NCI-H1105 treated with DMSO at 0.1 percent for 48 hours (cell line): ENCODE measurements around the gene CPE.
"Not testable (repeated sequence)": the region's sequence is repeated elsewhere in the genome, so short reads cannot be mapped to it uniquely, and the experiment has no call there.

Experiments
- DNase-seq: peaks from one replicate; lab custom pipeline; 2025; lab: John Stamatoyannopoulos, UW

Gene CPE

DNA sequence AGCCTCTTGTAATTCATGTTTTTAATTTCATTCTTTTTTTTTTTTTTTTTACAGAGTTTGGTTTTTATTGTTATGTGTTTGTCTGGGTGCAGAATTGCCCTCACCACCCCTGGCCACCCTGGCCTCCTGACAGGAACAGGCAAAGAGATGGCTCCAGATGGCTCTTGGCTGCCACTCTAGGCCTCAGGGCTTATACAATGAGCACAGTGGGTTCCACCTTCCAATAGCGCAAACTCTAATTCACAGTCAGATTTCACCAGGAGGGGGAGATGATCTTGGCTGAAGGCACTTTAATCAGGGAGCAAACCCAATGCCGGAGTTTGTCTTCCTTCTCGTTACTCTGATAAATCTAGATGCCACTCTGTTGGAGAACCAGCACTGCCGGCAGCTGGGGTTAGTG, 24.8 kb downstream of the CPE start:
- DNase-seq = no peak

DNA sequence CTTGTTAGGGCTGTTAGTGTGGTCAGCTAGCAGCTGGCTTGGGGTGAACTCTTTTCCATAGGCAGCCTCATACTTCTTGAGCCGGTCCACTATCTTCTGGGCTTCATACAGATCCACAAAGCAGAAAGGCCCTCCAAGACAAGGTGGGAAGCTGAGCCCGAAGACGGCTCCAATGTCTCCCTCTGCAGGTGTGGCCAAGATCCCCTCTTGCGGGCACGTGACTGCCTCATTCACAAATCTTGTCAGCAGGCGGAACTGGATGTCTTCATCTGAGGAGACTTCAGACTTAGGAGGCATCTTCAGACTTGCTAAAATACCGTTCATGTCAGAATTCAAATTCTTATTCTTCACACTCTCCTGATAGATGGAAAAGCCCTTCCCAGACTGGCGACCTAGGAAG, 25.3 kb downstream of the CPE start:
- DNase-seq = no peak

DNA sequence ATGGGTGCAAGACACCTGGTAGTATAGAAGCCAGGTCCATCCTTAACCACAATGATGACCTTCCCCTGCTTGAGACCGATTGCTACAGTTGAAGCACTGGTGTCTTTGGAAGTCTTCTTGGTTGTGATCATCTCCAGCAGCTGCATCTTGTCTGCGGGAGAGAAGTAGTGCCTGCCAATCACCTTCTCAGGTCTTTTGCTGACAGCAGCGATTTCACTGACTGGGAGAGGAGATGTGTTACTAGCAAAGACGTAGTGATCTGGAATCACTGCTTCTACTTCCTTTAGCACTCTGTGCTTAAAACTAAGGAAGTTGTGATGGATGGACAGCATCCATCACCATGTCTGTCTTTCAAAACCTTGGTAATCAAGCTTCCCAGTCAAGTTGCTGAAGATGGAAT, 25.9 kb downstream of the CPE start:
- DNase-seq = no peak

DNA sequence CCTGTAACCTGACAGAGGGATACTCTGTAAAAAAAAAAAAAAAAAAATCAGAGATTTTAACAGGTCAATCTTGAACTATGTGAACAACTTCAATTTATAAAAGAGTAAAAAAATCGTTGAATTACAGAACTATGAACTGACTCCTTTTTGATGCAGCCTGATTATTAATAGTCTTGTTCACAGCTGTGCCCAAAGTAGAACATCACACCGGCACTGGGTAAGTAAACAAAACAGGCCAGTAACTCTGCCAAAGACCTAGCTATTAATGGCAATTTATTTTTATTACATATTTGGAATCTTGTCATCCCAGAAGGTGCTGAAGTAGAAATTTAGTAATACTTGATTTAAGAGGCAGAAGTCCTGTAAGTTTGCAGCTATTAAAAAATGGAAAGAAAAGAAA, 31.4 kb downstream of the CPE start:
- DNase-seq = peak; percentile 56

DNA sequence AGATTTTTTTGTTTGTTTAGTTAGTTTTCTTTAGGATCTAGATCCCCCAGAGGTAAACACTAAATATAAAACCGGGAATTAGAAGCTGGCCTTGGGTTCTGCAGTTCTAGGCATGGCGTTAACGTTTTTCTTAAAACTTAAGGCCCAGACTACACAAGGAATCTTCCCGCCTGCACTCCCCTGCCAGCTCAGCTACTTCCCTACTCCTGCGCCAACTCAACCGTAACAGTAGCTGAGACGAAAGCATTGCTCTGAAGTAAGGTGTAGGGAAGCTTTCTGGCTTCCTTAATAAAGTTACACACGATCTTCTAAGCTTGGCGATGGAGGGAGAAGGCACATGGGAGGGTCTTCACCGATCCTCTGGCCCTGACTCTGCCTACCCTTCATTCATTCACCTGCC, 37.1 kb downstream of the CPE start:
- DNase-seq = no peak

DNA sequence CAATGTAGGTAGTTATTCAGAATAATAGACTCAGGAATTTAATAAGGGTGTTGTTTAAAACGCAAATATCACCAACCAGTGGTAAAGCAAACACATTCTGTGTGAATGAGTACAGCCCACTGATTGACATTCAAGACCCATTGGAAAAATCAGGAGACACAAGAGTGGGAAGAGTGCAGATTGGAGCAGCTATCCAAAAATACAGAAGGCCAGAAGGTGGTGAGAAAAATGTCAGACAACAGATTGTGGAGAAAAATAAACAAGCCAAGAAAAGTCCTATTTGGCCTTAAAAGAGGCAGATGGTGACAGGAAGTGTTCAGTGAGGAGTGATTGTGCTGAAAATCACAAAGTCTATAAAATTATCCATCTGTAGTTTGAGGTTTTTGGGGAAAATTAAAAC, 39.3 kb downstream of the CPE start:
- DNase-seq = no peak

DNA sequence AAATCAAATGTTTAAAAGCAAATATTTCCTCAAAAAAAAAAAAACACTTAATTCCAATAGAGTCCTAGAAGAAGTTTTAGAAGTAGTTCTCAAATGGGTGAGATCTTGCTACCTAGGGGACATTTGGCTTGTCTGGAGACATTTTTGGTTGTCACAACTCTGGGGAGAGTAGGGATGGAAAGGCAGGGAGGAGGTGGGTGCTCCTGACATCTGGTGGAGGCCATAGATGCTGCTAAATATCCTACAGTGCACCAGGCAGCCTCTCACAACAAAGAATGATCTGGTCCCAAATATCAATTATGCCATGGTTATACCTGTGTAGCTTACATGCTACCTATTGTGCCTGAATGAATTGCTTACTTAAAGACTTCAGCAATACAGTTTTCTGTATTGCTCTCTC, 46.8 kb downstream of the CPE start:
- DNase-seq = no peak

DNA sequence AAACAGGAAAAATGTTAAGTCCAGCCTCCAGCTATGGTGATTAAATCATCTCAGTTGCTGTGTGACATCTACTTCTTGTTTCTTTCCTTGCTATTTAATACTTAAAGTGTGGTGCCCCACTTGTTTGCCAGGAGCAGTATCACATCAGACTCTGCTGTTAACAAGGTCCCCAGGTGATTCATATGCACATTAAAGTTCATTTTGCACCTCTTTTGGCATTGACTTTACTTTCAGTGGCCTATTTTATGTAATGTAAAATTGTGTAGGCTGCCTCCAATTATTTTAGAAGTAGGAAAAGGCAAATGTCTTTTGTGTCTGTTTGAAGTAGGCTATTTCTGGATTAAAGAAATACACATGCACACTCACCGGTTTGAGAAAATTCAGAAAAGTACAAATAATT, 47.5 kb downstream of the CPE start:
- DNase-seq = no peak

DNA sequence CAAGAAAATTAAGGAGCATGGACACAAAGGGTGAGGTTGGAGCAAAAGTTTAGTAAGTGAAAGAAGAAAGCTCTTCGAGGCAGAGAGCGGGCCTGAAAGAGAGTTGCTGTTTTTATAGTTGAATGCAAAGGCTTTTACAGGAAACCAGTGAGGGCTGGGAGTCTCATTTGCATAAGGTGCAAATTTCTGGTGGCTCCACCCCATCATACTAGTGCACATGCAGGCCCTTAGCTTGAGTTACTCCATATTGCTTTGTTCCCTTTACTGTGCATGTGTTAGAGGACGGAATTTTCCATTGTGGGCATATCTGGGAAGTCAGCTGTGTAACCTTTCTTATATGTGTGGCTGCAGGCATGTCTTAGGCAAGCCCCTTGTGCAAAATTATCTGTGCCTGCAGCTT, 48.0 kb downstream of the CPE start:
- DNase-seq = no peak

DNA sequence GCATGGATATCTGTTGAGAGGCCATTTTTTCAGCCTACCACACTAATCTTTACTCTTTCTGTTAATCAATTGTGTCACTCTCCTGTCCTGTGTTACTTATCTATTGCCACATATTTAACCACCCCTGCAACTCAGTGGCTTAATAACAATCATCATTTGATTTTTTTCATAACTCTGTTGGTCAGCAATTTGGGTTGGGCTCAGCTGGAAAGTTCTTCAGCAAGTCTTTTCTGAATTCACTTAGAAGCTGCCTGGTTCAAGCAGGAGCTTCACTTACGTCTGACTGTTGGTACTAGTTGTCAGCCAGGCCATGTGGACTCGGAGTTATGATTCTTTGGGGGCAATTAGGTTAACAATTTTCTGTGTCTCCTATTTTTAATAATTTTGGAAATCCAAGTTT, 50.1 kb downstream of the CPE start:
- DNase-seq = no peak

DNA sequence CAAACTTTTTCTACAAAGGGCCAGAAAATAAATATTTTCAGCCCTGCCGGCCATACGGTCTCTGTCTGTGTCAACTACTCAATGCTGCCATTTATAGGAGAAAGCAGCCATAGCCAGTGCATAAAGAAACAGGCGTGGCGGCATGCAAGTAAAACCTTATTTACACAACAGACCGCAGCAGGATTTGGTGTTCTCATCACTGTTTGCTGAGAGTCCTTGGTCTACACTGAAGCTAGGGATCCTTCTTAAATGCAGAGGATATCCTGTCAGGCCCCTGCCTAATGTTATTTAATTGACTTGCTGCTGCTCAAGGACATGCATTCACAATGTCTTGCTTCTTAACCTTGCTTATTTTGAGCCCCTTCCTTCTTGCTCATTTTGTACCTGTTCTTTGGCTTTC, 54.7 kb downstream of the CPE start:
- DNase-seq = no peak

DNA sequence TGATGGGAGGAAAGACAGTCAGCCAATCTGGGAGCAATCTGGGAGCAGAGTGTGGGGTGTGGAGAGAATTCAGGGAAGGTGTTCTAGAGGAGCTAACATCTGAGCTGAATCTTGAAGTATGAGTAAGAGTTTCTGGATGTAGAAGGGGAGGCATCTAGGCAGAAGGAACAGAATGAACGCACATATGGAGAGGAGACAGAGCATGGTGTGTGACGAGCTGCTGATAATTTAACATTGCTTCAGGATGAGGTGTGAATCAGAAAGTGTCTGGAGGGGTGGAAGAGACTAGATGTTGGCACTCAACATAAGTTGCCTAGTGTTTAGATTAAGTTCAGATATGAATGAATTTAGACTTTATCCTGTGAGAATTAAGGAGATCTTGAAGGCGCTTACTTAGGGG, 58.9 kb downstream of the CPE start:
- no peak for DNase-seq

DNA sequence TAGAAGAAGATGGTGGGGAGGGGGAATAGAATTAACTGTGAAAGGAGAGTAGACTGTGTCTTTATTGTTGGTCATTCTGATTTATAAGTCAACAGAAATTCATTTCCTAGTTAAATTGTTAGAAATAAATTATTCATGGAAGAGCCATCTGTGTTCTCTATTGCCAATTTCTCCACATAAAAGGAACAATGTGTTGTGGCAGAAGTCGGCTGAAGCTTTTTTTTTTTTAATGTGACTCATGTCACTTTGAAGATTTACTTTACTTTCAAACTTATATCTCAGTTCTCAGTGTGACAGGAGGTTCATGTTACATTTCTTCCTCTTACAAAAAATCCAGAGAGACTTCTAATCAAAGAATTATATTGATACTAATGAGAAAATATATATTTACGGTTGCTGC, 60.5 kb downstream of the CPE start:
- no peak for DNase-seq

DNA sequence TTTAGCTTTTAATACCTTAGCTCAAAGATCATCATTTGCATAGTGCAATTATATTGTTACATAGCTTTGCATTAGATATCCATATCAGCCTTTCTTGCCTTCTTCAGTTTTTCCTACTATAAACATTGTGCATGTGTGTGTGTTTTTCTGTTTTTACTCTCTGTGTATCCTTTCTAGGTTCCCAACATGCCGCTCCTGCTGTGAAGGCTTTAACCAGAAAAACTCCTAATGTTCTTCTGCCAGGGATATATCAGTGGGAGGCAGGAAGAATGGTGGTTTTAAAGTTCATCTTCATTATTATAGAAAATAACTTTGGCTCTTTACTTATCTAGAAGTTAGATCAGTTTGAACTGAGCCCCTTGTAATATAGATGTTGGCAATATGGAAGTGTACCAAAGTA, 61.2 kb downstream of the CPE start:
- no peak for DNase-seq

DNA sequence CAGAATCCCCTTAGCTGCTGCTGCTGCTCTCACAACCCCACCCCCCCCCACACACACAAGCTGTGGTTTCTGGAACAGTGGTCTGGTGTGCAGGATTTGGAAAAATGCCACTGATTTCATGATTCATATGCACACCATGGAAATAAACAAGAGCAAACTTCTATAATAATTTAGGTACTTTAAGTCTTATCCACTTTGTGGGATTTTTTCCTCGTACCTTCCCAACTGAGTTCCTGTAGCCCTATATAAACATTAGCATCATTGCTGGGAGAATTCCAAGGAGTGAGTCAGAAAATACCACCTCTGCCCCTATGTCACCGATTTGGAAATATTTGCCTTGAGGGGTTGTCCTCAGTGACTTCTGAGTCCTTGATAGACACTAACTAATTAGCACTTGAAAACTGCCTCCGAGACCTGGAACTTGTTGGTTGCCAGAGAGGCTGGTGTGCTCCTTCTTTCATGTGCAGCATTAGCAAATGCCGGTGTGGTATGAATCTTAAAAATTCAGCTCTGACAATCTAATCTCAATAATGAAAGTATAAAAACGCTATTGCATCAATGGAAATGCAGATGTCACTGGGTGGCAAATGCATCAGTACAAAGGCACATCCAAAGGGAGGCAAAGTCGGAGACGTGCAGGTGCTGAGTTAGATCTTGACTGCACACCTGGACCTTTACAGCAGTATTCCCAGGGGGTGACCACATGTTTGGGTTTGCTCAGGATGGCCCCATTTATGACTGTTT, 61.8 kb downstream of the CPE start:
- peak; percentile 25 for DNase-seq

DNA sequence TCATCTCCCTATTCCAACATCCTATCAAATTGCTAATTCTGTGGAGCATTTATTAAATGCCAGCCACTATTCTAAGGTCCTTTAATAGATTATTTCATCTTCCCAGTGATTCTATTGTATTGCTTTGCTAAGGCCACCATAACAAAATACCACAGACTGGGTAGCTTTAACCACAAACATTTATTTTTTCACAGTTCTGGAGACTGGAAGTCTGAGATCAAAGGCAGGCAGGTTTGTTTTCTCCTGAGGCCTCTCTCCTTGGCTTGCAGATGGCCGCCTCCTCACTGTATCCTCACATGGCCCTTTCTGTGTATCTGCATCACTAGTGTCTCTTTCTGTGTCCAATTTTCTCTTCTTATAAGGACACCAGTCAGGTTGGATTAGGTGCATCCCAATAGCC, 64.5 kb downstream of the CPE start:
- no peak for DNase-seq

DNA sequence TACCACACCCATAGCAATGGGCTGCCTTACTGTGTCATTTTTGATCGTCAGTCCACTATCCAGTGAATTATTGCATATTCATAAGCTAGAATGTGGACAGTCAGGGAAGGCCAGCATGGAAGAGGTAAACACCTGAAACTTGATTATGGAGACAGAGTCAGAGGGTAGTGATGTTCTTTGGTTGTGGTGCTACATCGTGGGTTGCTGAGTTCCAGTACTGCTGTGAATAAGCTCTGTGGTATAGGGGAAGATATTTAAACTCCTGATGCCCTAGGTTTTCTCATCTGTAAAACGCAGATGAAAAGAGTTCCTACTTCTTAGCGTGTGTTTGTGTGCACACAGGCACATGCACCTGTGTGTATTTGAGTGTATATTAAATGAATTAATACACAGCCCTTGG, 69.9 kb downstream of the CPE start:
- no peak for DNase-seq

DNA sequence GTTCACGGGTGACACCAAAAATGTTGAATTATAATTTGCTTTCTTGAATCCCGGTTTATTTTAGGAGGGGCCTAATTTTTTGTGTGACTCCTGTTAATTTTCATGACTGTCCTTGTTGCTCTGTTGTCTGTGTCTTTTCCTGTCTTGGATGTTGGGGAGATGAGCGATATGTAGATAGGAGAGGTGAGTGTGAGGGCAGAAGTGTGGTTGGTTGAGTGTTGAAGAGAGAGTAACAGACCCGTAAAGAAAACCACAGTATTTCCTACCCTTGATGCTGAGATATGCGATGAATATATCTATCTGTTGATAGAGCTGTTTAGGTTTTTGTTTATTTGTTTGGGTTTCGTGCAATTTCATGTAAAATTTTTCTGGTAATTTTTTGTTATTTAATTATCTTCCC, 70.5 kb downstream of the CPE start:
- no peak for DNase-seq

DNA sequence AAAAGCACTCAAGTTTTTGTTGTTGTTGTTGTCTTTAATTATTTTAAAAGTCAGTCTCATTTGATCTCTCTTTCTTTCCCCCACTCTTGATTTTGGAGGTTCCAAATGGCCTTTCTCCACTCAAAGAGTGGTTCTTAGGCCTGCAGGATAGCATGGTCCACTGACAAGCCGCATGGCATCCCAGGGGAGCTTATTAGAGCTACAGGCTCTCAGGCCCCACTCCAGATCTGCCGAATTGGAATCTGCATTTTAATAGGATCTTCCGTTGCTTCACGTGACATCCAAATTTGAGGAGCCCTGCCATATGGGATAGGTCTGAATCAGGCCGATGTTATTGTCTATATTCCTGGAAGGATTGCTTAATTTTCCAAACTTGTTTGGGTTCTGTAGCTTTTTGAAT, 72.1 kb downstream of the CPE start:
- no peak for DNase-seq

DNA sequence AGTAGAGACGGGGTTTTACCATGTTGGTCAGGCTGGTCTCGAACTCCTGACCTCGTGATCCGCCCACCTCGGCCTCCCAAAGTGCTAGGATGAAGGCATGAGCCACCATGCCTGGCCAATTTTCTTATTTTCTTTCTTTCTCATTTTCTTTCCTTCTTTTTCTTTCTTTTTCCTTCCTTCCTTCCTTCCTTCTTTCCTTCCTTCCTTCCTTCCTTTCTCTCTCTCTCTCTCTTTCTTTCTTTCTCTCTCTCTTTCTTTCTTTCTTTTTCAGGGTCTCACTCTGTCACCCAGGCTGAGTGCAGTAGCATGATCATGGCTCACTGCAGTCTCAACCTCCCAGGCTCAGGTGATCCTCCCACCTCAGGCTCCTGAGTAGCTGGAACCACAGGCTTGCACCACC, 74.3 kb downstream of the CPE start:
- not testable (repeated sequence) for DNase-seq

DNA sequence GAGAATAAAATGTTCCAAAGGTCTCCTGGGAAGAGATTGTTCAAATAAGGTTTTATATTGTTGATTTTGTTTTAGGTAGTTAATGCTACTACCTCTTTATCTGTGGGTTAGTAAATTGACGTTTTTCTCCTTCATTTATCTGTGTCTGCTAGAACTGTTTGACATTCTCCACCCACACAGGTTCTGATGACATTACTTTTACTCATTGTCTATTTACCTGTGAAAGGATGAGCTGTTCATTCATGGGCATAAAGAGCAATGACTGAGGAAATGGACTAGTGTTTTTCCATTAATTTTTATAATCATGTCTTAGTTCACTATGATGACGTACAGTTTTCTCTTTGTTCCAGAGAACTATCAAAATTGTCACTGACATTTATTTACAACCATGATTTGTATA, 75.6 kb downstream of the CPE start:
- DNase-seq = no peak

DNA sequence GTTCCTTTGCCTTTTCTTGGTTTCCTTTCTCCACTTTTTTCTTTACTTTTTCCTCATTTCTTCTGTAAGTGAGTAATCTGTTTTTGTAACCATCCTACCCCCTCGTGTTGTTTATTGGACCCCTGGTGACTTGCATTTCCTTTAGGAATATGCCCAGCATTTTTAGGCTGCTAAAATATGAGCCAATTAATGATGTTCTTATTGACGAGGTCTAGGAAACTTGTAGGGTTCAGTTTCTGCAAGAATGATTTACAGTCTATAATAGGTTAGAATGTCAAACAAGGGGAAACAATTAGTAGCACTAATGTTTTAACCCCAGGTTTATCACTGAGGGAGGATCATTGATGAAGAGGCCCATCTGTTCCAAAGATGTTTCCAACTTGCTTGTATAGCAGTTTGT, 79.0 kb downstream of the CPE start:
- no peak for DNase-seq

DNA sequence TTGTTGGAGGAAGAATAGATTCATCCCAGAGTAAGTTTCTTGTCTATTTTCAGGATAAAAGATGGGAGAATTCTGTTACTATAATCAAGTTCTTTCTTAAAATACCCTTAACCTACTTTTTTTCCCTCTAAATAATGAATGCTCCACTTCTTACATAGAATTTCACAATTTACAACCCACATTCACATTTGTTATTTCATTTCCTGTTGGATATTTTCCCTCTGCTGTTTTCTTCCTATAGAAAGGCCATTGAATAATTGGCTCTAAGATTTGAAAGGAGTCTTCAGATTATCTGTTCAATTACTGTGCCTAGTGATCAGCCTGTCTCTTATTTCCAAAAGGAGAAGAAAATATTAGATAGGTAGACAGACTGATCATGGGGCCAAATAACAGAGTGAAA, 79.7 kb downstream of the CPE start:
- no peak for DNase-seq

DNA sequence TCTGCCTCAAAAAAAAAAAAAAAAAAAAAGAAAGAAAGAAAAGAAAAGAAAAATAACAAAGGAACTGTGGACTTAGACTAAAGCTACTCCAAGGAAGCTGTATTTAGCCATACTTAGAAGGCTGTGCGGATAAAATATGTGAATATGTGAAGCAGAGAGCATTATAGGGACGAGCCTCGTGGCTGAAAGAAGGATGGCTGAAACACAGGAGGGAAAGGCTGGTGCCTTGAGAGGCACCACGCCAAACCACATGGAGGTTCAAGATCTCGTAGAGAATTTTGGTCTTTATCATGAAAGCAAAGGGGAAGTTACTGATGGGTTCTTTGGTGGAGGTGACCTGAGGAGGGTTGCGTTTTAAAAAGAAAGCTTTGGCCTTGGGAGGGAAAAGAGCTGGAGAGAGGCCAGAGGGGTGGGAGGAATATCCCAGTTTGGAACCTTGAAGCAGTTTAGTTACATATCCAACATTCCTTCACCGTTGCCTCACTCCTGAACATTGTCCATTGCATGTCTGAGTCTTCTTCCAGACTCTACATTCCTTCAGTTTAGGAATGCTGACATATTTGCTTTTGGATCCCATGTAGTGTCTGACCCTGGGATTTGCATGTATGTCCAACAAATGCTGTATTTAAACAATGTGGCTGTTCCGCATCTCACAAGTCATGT, 82.5 kb downstream of the CPE start:
- no peak for DNase-seq
